SKM-1 treated with dmso at 0.1 percent for 144 hours (cell line): ENCODE results near the gene ISOC2.
"Not testable (repeated sequence)": the region's sequence is repeated elsewhere in the genome, so short reads cannot be mapped to it uniquely, and the experiment has no call there.

Source experiments
- DNase-seq: peaks from one replicate; lab custom pipeline; 2025; ENCODE audit not compliant: unreplicated experiment; lab: John Stamatoyannopoulos, UW

Gene ISOC2

DNA sequence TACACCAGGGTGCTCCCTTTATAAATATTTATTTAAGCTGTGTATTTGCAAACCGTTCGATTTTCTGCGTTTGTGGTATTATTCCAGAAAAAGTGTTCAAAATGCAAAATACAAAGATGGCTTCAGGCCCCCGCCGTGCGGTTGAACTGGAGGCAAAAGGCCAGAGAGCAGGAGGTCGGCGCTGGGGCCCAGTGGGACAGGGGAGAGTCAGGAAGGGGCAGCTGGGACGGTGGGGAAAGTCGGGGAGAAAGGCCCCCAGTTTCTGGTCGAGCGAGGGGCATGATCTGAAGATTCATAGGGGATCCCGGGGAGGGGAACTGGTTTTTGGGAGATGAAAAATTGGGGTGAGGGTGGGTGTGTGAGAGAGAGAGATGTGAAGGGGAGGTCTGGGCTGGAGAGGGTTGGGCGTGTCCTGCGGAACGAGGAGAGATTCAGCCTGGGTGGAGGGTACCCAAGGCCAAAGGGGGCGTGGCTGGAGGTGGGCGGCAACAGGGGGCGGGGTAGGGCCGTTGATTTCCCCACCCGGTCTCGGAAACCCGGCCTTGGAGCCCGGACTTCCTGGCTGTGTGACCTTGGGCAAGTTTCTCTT, 678 bp downstream of the ISOC2 start:
- no peak for DNase-seq

DNA sequence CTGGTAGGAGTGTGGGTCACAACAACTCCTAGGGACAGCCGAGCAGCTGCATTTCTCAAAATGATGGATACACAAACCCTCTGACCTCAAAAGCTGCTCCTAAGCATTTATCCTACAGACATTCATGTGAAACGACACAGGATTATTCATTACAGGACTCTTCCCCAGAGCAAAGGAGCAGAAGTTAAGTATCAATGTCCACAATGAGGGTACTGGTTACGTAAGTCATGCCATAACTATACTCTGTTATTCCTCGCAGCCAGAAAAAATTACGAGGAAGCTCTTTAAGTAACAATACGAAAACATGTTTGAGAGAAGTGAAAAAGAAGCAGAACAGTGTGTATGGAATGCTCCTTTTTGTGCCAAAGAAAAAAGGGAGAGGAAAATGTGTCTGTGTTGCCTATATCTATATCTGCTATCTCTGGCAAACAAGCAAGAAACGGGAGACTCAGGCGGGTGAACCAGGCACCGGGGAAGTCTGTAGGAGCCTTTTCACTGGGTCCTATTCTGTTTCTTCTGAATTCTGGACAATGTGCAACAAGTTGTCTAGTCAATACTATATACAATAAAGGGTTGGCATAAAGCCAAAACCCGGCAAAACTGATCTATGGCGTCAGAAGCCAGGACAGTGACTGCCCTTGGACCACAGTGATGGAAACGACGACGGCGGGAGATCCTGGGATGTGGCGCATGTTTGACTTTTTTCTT, 1.3 kb downstream of the ISOC2 start:
- DNase-seq: no peak

DNA sequence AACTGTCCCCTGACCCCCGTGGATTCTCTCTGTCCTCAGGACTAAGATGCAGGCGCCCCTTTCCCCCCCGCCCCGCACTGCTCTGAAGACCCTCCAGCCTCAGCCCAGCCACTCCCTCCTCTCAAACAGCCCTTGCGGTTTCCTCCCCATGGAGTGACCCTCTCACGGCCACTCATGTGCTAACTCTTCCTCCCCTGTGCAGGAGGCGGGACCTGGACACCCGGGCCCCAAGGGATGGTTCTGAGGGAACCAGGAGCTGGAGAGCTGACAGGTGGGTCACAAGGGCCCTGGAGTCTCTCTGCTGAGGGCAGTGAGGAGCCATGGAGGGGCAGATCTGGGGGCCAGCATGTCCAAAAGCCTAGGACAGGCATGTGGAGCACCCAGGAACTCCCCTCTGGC, 1.9 kb downstream of the ISOC2 start:
- no peak for DNase-seq

DNA sequence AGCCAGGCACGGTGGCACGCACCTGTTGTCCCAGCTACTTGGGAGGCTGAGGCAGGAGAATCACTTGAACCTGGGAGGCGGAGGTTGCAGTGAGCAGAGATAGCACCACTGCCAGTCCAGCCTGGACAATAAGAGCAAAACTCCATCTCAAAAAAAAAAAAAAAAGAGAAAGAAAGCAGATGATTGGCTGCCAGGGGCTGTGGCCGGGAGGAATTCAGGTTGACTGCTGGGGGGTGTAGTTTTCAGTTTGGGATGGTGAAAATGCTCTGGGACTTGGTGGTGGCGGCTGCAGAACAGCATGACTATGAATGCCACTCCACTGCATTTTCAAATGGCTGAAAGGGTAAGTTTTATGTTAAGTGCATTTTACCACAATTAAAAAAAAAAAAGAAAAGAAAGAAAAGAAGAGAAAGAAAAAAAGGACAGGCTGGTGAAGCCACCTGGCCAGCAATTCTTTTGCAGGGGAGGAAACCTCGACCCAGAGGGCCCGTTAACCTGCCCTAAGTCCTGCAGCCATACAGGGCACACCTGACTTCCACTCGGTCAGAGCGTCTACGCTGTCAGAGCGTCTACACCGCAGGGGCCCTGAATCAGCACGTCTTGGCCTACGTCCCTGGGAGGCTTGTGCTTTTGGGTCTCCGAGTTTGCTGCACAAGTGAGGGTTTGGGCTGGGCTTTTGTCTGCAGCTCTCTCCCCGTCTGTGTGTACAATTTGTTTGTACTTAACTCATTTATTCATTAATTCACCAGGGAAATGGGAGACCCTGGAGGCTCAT, 3.6 kb downstream of the ISOC2 start:
- DNase-seq: no peak

DNA sequence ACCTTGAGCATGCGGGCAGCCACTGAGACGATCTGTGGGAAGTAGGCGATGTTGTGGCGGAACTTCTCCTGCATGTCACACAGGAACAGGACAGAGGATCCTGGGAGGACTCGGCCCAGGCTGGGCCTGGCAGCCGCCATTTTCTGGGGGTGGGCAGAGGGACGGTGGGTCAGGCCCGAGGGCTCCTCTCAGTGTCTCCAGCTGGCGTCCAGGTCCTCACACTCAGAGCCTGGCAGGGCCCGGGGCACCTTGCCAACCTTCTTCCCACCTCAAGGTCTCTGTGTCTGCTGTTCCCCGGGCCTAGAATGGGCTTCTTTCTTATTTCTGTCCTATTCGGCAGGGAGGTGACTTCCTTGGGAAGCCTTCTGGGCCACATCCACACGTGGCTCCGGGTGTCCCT, 5.1 kb downstream of the ISOC2 start:
- no peak for DNase-seq

DNA sequence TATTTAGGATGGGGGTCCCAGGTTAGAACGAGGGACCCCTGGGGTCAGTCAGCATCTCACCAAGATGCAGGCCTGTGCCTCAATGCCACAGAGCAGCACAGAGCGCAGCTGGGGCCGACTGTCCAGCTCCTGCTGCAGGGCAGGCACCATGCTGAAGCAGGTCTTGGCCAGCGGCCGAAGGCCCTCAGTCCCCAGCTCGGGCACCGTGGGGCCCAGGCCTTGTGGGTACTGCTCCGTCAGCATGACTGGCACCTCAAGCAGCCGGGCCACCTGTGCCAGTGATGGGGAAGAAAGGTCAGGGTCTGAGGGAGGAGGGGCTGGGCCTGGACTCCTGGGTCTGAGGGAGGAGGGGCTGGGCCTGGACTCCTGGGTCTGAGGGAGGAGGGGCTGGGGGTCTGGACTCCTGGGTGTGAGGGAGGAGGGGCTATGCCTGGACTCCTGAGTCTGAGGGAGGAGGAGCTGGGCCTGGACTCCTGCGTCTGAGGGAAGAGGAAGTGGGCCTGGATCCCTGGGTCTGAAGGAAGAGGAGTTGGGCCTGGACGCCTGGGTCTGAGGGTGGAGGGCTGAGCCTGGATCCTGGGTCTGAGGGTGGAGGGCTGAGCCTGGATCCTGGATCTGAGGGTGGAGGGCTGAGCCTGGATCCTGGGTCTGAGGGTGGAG, 5.7 kb downstream of the ISOC2 start:
- DNase-seq: no peak

DNA sequence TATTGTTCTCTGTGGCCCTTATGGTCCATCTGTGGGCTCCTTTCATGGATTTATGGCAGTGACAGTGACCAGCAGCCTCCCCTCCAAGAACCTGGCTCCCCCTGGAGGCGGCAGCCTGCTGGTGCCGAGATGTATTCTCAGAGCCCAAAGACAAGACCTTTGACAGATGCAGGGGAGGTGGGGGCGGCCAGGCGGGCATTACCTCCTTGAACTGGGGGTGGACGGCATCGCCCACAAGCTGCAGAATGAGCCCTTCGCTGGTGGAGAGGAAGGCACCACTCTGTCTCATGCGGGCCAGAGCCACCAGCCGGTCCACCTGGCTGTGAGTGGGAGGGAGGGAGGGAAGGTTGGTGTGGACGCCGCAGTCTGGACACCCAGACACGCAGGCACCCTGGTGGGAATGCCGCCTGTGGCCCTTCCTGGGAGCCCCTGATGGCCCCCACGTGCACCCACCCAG, 6.6 kb downstream of the ISOC2 start:
- no peak for DNase-seq

DNA sequence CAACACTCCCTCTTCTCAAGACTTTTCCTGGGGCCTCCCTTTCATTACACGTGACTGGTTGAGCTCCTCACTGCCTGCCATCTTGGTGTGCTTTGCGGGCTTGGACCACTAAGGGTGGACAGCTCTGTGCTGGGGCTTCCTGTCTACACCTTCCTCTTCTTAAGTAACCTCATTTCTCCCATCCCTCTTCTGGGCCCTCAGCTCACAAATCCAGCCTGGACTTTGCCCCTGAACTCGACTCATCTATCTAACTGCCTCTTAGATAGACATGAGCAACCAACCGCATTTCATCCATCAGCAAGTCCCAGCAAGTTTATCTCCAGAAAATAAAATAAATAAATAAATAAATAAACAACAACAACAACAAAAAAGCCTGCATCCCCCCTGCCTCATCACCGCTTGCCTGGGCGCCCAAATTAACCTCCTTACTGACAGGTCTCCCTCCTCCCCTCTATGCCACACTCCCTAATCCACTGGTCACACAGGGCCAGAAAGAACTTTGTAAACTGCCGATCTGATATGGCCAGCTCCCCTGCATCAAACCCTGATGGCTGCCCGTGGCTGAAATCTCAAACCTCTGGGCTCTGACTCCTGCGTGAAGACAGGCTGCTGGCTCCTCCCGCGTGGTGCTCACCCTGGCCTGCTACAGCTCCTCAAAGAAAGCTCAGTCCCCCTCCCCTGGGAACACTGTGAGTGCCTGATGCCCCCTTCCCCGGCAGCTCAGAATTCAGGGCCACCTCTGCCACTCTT, 7.8 kb downstream of the ISOC2 start:
- DNase-seq: no peak

DNA sequence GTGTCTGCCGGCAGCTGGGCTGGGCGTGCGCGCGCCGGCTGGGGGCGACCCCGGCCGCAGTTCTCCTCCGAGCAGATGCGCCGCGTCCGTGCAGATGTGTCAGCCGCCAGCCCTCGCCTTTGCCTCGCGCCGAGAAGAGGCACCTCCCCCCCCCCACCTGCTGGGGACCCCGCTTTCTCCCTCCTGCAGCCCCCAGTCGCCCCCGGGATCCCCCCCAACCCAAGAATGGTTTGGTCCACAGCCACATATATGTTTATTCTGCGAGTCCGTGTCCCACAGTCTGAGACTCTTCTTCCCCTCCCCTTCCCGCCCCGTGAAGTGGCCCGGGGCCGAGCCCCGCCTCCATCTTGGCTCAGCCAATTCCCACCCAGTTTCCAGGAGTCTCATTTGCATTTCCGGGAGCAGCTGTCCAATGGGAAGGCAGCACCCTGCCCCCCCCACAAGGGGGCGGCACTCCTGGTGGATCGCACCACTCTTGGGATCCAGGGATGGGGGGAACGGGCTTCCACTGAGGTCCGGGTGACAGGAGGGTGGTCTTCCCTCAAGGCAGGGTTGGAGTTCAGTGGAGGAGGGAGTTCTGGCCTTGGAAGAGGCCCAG, 8.6 kb downstream of the ISOC2 start:
- no peak for DNase-seq

DNA sequence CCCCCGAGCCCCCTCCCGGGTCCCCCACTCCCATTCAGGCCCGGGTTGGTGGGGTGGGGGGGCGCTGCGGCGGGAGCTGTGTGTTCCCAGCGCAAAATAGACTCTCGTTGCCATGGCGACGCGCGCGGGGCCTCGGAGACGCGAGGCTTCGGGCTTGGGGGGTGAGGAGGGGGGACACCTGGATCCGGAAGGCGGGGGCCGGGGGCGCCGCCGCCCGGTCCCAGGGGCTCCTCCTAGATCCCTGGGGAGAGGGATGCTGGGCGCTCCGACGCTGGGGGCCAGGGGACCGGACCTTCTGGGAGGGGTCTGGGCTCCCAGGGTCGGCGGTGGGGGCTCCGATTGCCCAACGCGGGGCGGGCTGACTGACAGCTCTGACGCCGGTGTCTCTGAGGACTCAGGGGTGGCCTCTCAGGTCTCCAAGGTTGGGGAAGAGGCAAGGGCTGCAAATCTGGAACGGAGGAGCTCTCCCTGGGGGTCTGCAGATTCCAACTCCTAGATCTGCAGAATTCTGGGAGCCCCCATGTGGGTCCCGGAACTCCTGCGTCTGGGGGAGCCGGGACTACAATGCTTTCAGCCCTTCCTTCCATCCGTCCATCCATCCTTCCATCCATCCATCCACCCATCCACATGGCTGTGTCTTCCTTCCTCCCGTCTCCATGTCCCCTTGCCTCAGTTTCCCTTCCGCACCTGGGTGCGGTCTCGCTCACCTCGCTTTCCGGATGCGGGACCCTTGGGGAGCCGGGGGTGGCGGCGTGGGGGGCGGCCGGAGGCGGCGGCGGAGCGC, 9.3 kb downstream of the ISOC2 start:
- no peak for DNase-seq

DNA sequence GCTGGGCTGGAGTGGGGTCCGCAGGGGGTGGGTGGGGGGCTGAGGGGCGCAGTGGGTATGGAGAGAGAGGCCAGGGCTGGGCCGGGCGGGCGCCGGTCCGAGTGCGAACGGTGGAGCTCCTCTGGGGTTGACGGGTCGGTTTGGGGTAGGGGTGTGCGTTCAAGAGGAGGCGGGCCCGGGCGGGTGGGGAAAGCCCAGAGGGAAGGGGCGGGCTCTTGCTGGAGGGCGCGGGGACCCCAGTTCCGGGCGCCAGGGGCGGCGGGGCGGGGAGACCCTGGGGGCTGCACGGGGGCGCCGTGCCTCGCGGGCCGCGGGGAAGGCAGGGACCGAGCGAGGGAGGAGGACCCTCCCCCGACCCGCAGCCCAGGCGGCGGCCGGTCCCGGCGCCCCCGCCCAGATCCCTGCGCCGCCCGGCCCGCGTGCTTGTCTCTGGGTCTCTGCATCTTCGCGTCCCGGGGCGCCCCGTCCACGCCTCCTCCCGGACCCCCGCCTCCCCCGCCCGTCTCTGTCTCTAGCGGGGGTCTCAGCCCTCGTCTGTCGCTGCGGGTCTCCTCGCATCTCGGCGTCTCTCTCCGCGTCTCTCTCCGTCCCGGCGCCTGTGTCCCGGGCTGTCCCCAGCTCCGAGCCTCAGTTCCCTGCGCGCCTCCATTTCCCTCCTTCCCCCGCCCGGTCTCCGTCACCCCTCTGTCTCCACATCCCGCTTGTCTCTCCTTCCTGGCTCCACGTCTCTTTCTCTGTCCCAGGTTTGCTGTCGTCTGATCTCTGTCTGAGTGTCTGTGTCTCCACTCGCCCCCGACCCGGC, 10.1 kb downstream of the ISOC2 start:
- DNase-seq: no peak

DNA sequence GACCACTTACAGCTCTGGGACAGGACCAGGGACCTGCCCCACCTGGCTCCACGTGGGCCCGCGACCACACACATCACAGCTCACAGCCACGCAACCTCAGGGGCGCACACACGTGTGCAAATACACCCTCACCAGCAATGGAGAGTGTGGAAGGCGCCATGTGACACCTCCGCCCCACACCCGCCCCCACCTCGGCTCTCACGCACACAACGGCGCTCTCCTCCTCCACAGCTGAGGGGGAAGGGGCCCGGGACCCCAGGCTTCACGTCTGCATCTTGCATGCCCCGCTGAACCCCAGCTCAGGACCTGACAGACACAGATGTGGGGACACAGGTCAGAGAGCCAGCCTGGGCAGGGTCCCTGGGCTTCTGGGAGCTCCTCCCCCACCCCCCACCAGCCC, 12.0 kb downstream of the ISOC2 start:
- DNase-seq: no peak

DNA sequence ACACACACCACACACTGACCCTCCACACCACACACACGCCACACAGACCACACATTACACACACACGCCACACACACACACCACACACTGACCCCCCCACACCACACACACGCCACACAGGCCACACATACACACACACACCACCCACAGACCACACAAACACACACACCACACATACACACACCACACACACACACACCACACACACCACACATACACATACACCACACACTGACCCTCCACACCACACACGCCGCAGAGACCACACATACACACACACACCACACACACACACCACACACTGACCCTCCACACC, 13.3 kb downstream of the ISOC2 start:
- not testable (repeated sequence) for DNase-seq

DNA sequence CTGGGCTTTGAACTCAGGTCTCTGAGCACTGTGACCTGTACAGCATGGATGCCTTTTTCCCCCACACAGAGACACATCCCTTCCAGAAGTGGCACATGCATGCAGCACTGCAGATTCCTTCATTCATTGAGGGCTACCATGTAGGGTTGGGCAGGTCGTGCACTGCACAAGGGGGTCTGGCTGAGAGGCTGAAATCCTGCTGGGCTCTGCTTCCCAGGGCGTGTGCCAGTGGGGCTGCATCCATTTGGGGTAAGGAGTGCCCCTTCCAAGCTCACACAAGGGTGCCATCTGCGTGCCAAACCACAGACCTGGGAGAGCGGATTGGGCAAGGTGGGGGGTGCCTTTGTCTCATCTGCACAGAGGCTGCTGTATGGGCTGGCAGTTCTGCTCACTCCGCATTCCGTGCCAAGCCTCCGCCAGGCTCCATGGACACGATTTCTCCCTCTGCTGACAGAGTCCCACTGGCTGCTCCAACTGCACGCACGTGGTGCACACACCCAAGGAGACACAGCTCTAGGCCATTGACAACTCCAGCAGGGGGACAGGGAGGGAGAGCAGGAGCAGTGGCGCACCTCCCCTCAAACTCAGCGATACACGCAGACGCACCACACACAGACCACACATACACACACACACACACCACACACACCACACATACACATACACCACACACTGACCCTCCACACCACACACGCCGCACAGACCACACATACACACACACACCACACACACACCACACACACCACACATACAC, 13.8 kb downstream of the ISOC2 start:
- no peak for DNase-seq

DNA sequence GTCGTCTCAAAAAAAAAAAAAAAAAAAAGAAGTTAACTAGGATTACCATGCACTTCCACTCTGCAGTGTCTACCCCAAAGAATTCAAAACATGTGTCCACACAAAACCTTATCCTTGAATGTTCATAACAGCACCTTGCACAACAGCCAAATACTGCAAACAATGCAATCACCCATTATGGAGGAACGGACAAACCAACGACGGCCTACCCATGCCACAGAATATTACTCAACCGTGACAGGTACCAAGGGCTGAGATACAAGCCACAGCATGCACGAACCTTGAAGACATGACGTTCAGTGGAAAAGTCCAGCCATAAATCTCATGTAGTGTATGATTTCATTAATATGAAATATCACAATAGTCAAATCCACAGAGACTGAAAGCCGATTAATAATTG, 15.4 kb downstream of the ISOC2 start:
- DNase-seq: no peak

DNA sequence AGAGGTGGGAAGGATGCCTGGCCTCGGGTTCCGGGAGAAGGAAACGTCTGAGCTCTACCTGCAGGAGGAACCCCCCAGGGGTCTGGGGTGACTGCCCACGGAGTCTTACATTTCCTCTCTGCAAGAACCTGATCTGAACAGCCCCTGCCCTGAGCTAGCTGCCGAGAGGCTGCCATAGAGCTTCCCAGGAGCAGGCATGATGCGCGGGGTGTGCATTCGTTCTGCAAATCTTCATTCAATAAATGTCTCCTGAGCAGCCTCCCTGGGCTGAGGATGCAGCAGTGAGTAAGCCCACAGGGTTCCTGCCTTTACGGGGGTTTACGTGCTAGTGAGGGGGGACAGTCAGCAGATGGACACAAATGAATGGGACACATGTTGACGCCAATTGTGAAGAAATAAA, 16.8 kb downstream of the ISOC2 start:
- DNase-seq: no peak

DNA sequence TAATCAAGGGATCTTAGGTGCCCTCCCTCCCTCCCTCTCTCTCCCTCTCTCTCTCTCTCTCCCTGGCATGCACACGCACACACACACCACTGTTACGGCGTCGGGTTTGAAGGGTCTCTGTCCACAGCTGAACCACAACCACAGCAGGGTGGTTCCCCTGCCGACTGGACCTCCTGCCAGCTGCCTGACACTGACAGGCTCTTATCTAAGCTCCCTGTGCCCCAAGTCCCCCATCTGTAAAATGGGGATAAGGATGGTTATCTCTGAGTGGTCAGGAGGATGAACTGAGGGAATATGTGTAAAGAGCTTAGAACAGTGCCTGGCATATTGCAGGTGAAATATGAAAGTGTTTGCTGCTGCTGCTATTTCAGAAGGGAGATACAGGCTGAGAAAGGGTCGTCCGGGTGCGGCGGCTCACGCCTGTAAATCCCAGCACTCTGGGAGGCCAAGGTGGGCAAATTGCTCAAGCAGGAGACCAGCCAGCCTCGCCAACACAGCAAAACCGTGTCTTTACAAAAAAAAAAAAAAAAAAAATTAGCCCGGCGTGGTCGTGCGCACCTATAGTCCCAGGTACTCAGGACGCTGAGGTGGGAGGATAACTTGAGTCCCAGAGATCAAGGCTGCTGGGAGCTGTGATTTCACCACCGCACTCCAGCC, 17.5 kb downstream of the ISOC2 start:
- no peak for DNase-seq
